ENCODE measurements around the gene WSCD1.

The WSCD1 gene

GRCh38 chr17:6088141-6088540 lies 18.0 kb downstream of the WSCD1 start:
- no peak for DNase-seq

DNA sequence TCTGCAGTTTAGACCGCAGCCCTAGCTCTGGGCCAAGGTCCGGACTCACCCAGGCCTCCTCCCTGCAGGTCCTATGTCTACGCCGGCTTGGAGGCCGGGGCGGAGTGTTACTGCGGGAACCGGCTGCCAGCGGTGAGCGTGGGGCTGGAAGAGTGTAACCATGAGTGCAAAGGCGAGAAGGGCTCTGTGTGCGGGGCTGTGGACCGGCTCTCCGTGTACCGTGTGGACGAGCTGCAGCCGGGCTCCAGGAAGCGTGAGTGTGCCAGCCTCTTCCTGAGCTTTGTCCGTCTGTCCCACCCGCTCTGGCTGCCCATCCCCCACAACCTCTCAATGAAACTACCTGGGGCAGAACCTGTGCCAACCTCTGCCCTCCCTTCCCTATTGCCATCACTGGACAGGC lies 20.1 kb downstream of the WSCD1 start:
- no peak for DNase-seq

DNA sequence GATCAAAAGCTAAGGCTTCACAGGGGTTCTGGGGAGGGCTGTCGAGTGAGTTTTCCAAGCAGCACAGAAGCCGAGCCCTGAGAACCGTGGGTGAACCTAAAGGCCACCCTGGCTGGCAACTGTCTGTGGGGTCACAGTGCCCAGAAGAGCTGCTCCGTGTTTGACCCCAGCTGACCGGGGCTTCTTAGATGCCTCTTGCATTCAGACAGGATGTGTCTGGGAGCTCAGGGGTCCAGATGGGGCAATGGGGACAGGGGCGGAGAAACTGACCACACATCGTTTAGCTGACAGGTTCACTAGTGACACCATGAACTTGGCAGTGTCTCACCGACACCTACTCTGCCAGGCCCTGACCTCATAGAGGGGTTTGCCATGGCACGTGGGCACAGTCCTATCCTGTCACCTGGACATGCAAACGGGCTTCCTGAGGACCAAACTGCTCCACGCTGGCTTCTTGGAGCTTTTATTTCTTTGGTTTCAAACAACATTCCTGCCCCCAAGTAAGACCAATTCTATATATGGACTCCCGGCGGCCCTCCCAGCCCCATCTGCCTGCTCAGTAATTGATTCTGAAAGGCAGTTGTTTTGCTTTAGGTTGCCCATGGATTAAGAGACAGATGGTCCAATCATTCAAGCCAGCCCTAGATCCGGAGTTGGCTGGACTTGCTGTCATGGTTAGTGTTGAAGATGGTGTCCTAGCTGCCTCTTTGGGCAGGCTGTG lies 22.2 kb downstream of the WSCD1 start:
- no peak for DNase-seq

- DNase-seq = no peak
Observed at GRCh38 chr17:6092903-6093468, 22.8 kb downstream of the WSCD1 start.

DNA sequence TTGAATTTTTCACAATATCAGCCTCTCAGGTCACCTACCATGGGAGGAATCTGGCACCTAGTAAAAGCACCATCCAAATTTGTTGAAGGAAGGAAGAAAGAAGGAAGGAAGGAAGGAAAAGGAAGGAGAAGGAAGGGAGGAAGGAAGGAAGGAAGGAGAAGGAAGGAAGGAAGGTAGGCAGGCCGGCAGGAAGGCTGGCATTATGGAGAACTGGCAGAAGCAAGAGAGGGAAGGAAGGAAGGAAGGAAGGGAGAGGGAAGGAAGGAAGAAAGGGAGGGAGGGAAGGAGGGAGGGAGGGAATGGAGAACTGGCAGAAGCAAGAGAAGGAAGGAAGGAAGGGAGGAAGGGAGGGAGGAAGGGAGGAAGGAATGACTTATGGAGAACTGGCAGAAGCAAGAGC lies 24.3 kb downstream of the WSCD1 start:
- no peak for DNase-seq

DNA sequence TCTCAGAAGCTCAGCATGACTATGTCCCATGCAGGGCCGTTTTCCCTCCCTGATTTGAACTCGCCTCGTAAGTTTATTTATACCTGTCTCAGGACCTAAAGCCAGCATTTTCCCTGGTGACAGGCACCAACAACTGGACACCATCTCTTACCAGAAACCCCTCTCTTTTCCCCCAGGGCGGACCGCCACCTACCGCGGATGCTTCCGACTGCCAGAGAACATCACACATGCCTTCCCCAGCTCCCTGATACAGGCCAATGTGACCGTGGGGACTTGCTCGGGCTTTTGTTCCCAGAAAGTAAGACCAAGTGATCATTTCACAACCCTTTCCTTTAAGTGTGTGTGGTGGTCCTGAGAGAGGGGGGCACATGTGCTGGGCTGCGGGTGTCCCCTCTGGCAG lies 24.7 kb downstream of the WSCD1 start:
- no peak for DNase-seq

DNA sequence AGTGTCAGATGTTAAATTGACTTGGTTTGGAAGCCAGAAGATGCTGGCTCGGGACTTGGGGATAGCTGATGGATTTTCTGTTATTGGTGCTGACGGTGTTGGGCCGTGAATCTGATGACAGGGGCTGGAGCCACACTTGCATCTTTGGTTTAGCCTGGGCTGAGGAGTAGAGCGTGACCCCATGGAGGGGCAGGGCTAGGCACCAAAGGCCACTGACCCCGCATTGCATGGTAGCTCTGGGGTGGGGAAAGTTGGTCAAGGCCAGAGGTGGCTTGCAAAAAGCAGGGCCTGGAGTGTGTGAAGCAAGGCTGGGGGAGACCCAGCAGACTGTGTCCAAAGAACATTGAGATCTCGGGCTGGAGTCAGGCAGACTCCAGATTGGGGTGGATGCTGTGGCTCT lies 25.3 kb downstream of the WSCD1 start:
- DNase-seq = no peak

DNA sequence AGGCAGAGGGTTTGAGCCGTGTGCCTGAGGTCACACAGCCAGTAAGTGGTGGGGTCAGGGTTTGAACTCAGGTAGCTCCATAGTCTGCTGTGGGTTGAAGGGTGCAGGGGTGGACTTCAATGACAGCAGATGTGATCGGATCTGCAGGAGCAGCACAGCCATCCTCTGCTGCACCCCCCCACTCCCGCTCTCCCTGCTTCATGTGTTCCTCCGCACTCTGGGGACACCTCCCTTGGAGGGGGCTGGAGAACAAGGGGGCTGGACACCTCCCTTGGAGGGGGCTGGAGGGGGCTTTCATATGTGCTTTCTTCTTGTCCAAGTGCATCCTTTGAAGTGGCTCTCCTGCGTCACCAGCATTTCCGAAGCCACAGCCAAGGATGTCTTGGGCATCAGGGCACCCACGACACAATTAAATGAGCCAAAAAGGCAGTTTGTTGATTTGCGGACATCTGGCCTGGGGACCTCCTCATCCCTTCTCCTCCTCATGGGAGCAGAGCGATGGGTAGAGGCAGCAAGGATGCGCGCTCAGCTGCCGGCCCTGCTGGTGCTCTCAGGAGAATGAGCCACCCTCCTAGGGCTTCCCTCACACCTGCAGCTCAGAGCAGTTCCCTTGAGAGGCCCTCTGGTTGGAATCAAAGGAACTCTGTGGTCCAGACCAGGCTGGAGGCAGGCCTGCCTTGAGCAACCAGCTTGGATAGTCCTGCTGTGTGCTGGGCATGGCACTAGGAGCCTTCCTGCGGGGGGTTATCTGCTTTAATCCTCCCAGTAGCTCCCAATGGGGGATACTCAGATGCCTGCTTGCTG lies 26.2 kb downstream of the WSCD1 start:
- no peak for DNase-seq

GRCh38 chr17:6097005-6097279 lies 26.8 kb downstream of the WSCD1 start:
- no peak for DNase-seq

GRCh38 chr17:6098050-6098822 lies 28.1 kb downstream of the WSCD1 start:
- DNase-seq = no peak

- DNase-seq = no peak
Observed at GRCh38 chr17:6098823-6099180, 28.6 kb downstream of the WSCD1 start.

- no peak for DNase-seq
Observed at GRCh38 chr17:6099492-6099891, 29.3 kb downstream of the WSCD1 start.

DNA sequence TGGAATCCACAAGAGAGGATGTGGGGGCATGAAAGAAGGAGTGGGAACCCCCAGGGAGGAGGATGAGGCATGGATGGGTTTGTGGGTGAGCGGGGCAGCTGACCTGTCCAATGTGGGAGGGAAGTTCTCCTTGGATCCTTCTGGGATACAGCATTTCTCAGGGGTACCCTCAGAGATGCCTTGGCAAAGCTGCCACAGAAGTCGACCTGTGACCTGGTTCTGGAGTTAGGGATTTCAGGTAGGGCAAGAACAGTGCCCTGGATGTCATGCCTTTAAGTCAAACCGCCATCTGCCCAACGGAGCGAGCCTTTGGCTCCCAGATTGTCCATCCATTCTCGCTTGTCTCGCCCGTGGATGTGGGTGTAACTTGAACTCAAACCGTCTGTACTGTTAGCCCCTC lies 30.0 kb downstream of the WSCD1 start:
- no peak for DNase-seq

- no peak for DNase-seq
Observed at GRCh38 chr17:6100891-6101500, 30.8 kb downstream of the WSCD1 start.

DNA sequence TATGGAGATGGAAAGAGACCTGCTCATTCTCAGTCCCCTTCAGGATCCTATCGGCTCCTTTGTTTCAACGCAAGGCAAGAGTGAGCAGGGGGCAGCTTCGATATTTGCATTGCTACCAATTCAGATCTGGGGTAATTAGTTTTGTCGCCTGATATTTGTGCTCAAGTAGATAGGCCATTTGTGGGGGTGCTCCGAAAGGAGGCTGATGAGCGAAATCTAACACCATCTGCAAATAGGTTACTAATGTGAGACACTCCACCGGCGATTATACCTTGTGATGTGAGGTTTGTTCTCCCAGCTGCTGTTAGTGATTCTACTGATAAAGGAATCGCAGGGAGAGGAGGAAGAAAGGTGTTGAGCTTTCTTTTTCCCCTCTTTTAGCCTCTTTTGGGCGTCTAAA lies 31.5 kb downstream of the WSCD1 start:
- DNase-seq = no peak

DNA sequence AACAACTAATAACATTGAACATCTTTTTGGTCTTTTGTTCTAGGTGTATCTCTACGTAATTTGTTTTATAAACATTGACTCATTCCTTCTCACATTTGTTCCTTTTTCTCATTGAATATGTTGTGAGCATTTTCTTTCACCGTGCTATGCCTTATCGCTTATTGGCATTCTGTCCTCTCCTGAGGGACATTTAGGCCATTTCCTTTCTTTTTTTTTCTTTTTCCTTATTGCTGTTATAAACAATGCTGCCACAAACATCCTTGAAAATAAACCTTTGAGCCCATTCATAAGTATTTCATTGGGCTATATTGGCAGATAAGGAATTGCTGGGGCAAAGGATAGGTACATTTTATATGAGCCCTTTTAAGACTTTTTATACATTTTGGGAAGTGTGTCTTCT lies 32.4 kb downstream of the WSCD1 start:
- no peak for DNase-seq

- DNase-seq = no peak
Observed at GRCh38 chr17:6104956-6105648, 34.9 kb downstream of the WSCD1 start.

DNA sequence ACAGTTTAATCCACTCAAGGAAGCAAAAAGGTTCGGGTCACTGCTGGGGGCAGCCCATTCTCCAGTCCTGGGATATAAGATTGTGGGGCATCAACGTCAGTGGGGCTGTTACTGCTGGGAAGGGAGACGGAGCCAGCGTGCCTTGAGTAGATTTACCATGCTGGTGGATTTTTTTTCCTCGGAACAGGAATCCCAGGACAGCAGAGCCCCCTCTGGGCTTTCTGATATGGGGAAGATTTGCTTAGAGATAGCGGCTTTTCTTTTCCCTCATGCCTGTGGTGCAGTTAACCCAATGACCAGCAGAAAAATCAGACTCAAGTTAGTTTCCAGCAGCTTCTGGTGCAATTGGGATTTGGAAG lies 35.4 kb downstream of the WSCD1 start:
- DNase-seq = no peak

- no peak for DNase-seq
Observed at GRCh38 chr17:6106212-6106611, 36.0 kb downstream of the WSCD1 start.

GRCh38 chr17:6107791-6108190 lies 37.6 kb downstream of the WSCD1 start:
- DNase-seq = no peak

DNA sequence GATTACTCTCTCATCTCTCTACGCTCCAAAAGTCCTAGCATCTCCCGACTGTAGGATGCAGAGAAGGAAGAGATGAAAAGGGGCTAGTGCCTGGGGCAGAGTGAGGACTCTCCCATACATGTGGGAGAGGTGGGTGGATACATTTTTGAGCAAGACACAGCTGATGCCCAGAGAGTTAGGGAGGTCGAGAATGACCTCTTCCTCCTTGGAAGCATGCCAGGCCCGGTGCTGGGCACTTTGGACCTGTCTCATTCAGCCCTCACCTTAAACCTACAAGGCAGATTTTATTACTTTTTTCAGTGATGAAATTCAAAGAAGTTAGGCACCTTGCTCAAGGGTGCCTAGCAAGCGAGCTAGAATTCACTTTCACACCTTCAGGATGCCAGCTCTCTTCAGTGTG lies 38.2 kb downstream of the WSCD1 start:
- no peak for DNase-seq

- no peak for DNase-seq
Observed at GRCh38 chr17:6108987-6109386, 38.8 kb downstream of the WSCD1 start.

GRCh38 chr17:6109536-6109935 lies 39.4 kb downstream of the WSCD1 start:
- DNase-seq = no peak
